ENCODE results near the gene C1orf105. TPM values are rescaled to one million over a fixed set of nuclear protein-coding genes. Genes with fewer than 3 reads are reported as not detected.
"Not testable (repeated sequence)": the region's sequence is repeated elsewhere in the genome, so short reads cannot be mapped to it uniquely, and the experiment has no call there.

Gene C1orf105
- total RNA-seq, 1 donor from 2014 or later: not detected

- DNase-seq (ENCODE audit: low spot score in 2 of 2) (no peak), FAIRE-seq (no peak)
Measured at GRCh38 chr1:172421974-172422604, 1.6 kb downstream of the C1orf105 start.

- no peak for FAIRE-seq
Measured at GRCh38 chr1:172423336-172423735, 2.9 kb downstream of the C1orf105 start.

GRCh38 chr1:172425339-172425738, 4.9 kb downstream of the C1orf105 start:
- FAIRE-seq (no peak), DNase-seq (ENCODE audit: low spot score in 2 of 2) (no peak)

More at GRCh38 chr1:172423336-172423735, 2.9 kb downstream of the C1orf105 start:
- no peak for DNase-seq (ENCODE audit: low spot score in 2 of 2)

GRCh38 chr1:172427191-172427590, 6.7 kb downstream of the C1orf105 start:
- FAIRE-seq (no peak), DNase-seq (ENCODE audit: low spot score in 2 of 2) (no peak)

- FAIRE-seq (no peak), DNase-seq (ENCODE audit: low spot score in 2 of 2) (peak in 1 of 2 donors; percentile 51)
Measured at GRCh38 chr1:172429331-172430127, 9.0 kb downstream of the C1orf105 start.

- FAIRE-seq (no peak), DNase-seq (ENCODE audit: low spot score in 2 of 2) (no peak)
Measured at GRCh38 chr1:172430128-172430454, 9.6 kb downstream of the C1orf105 start.

- FAIRE-seq (no peak), DNase-seq (ENCODE audit: low spot score in 2 of 2) (no peak)
Measured at GRCh38 chr1:172431204-172431603, 10.7 kb downstream of the C1orf105 start.

GRCh38 chr1:172431721-172432192, 11.3 kb downstream of the C1orf105 start:
- no peak for DNase-seq (ENCODE audit: low spot score in 2 of 2)
- FAIRE-seq: no peak

- not testable (repeated sequence) for FAIRE-seq
Measured at GRCh38 chr1:172437183-172437582, 16.7 kb downstream of the C1orf105 start.

GRCh38 chr1:172442404-172442803, 21.9 kb downstream of the C1orf105 start:
- DNase-seq (ENCODE audit: low spot score in 2 of 2) (no peak), FAIRE-seq (no peak)

More at GRCh38 chr1:172437183-172437582, 16.7 kb downstream of the C1orf105 start:
- DNase-seq (ENCODE audit: low spot score in 2 of 2): not testable (repeated sequence)

GRCh38 chr1:172442843-172443565, 22.5 kb downstream of the C1orf105 start:
- no peak for FAIRE-seq
- DNase-seq (ENCODE audit: low spot score in 2 of 2): no peak

- FAIRE-seq (no peak), DNase-seq (ENCODE audit: low spot score in 2 of 2) (peak; percentile 76 to 91)
Measured at GRCh38 chr1:172443666-172444453, 23.4 kb downstream of the C1orf105 start, which contains the start of gene PIGC. Gene PIGC, minus strand, starts transcription at chr1:172444069. Its CDS starts 1,447 bp downstream, at chr1:172442622.

GRCh38 chr1:172446547-172446946, 26.1 kb downstream of the C1orf105 start:
- DNase-seq (ENCODE audit: low spot score in 2 of 2): no peak
- no peak for FAIRE-seq

GRCh38 chr1:172447641-172448040, 27.2 kb downstream of the C1orf105 start:
- DNase-seq (ENCODE audit: low spot score in 2 of 2) (no peak), FAIRE-seq (no peak)

GRCh38 chr1:172448995-172449584, 28.6 kb downstream of the C1orf105 start:
- FAIRE-seq (no peak), DNase-seq (ENCODE audit: low spot score in 2 of 2) (no peak)

GRCh38 chr1:172449585-172450523, 29.4 kb downstream of the C1orf105 start:
- DNase-seq (ENCODE audit: low spot score in 2 of 2): peak in 1 of 2 donors; percentile 30
- no peak for FAIRE-seq

- FAIRE-seq (no peak), DNase-seq (ENCODE audit: low spot score in 2 of 2) (no peak)
Measured at GRCh38 chr1:172450524-172450885, 30.0 kb downstream of the C1orf105 start.

- FAIRE-seq (no peak), DNase-seq (ENCODE audit: low spot score in 2 of 2) (no peak)
Measured at GRCh38 chr1:172451002-172451443, 30.5 kb downstream of the C1orf105 start.

All from frontal cortex (tissue), 4 donors.